ENCODE measurements around the gene ENKUR.

DNA sequence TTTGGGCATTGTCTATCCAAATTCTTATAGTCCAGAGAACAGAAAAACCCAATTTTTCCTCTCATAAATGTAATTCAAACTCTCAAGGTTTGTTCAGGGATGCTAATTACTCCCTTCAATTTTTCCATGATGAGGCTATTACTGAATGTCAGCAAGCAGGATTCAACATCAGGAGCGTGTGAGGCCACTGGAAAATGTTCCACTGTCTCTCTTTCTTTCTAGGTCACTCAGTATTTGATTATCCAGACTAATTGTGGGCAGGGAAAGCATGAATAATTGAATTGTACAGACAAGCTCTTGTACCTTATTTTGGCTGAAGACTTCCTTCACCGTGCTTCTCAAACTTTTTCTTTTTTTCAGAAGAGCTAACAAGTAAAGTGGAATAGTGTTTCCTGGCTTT, 31.1 kb upstream of the ENKUR start:
- TF ChIP-seq, protein P1, sequence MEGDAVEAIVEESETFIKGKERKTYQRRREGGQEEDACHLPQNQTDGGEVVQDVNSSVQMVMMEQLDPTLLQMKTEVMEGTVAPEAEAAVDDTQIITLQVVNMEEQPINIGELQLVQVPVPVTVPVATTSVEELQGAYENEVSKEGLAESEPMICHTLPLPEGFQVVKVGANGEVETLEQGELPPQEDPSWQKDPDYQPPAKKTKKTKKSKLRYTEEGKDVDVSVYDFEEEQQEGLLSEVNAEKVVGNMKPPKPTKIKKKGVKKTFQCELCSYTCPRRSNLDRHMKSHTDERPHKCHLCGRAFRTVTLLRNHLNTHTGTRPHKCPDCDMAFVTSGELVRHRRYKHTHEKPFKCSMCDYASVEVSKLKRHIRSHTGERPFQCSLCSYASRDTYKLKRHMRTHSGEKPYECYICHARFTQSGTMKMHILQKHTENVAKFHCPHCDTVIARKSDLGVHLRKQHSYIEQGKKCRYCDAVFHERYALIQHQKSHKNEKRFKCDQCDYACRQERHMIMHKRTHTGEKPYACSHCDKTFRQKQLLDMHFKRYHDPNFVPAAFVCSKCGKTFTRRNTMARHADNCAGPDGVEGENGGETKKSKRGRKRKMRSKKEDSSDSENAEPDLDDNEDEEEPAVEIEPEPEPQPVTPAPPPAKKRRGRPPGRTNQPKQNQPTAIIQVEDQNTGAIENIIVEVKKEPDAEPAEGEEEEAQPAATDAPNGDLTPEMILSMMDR (IDR thresholded peaks at IDR 0.05 in 8 of 11, conservative IDR thresholded peaks at IDR 0.05 in 3 of 11): no peak
- TF ChIP-seq POLR2A (IDR thresholded peaks at IDR 0.05) (no peak), POLR2AphosphoS5 (IDR thresholded peaks at IDR 0.05) (no peak)
